ENCODE results near the gene HOXC11. TPM values are rescaled to one million over a fixed set of nuclear protein-coding genes. Genes with fewer than 3 reads are reported as not detected.

Gene HOXC11
- total RNA-seq, 4 donors from 2014 or later, result not detected

DNA sequence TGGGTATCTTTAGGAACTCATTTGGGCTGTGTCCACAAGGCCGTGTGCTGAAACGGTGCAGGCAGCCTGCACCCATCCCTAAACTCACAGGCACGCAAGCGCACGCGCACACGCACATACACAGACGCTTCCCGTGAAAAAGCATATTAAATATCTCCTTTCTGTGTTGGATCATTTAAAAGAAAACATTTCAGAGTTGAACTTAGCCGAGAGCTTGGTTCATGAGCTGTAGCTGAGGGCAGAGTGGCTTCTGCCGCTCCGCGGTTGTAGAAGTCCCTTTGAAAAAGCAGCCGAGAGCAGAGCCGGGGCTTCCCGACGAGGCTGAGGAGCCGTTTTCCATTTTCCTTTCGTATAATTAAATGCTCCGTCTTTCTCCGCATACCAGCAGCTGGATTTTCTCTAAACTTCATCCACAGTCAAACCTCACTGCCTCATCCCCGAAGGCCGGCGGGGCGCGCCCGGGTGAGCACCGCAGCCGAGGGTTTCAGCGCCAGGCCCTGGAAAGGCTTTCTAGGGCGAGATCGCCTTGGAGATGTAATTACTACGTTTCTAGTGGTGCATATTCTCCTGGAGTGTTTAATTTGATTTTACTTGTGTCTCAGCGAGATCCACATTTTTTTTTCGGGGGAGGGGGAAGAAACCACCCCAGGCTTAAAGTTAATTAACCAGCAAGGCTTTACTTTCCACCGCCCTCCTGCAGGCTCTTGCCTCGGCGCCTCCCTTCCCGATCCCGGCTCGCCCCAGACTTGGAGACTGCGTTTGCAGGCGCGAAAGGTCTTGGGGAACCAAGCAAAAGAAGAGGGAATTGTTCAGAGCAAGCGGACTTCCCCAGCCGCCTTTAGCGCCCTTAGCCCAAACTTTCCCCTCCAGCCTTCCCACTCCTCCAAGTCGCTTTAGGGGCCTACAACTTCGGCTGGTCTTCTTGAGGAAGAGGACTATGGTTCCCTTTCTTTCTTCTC is 37.3 kb upstream of the HOXC11 start:
- no peak overlapping the region for H3K27ac ChIP-seq
- TF ChIP-seq EP300 (IDR thresholded peaks at IDR 0.05) (no peak), POLR2A (IDR thresholded peaks at IDR 0.05) (no peak), POLR2AphosphoS5 (IDR thresholded peaks at IDR 0.05) (no peak)
- TF ChIP-seq, protein P1, sequence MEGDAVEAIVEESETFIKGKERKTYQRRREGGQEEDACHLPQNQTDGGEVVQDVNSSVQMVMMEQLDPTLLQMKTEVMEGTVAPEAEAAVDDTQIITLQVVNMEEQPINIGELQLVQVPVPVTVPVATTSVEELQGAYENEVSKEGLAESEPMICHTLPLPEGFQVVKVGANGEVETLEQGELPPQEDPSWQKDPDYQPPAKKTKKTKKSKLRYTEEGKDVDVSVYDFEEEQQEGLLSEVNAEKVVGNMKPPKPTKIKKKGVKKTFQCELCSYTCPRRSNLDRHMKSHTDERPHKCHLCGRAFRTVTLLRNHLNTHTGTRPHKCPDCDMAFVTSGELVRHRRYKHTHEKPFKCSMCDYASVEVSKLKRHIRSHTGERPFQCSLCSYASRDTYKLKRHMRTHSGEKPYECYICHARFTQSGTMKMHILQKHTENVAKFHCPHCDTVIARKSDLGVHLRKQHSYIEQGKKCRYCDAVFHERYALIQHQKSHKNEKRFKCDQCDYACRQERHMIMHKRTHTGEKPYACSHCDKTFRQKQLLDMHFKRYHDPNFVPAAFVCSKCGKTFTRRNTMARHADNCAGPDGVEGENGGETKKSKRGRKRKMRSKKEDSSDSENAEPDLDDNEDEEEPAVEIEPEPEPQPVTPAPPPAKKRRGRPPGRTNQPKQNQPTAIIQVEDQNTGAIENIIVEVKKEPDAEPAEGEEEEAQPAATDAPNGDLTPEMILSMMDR (IDR thresholded peaks at IDR 0.05), result no peak
- peaks cover 0 to 32% (median 12%) of the 10 kb centered on the region in 3 donors for H3K4me1 ChIP-seq
- H3K9me3 ChIP-seq, result no peaks in the 10 kb centered on the region
- H3K4me3 ChIP-seq, result no peak overlapping the region
- WGBS, 2 donors (ENCODE audit: low coverage in 1 of 2), result 6 to 8% methylated on average over 38 to 46 of the region's 49 CpGs
- H3K27me3 ChIP-seq, result peaks cover 100% of the 10 kb centered on the region
- no peaks in the 10 kb centered on the region for H3K36me3 ChIP-seq
- no peak for ATAC-seq

DNA sequence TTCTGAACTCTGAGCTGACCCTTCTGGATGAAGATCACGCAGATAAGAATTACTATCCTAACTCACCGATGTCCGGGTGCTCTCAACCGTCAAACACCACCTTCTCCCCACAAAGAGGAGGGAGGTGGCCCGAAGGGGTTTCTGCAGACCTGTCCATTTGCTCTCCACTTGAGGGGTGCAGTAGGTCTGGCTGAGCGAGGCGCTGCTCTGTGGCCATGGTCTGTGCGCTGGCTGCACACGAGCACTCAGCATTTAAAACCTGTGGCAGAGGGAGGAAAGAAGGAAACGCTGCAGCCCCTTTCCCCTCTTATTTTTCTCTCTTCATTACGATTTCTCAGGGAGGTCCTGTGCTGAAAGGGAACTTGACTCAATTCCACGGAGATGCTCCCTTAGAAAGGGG is 35.8 kb upstream of the HOXC11 start:
- H3K27me3 ChIP-seq, result peaks cover 100% of the 10 kb centered on the region

DNA sequence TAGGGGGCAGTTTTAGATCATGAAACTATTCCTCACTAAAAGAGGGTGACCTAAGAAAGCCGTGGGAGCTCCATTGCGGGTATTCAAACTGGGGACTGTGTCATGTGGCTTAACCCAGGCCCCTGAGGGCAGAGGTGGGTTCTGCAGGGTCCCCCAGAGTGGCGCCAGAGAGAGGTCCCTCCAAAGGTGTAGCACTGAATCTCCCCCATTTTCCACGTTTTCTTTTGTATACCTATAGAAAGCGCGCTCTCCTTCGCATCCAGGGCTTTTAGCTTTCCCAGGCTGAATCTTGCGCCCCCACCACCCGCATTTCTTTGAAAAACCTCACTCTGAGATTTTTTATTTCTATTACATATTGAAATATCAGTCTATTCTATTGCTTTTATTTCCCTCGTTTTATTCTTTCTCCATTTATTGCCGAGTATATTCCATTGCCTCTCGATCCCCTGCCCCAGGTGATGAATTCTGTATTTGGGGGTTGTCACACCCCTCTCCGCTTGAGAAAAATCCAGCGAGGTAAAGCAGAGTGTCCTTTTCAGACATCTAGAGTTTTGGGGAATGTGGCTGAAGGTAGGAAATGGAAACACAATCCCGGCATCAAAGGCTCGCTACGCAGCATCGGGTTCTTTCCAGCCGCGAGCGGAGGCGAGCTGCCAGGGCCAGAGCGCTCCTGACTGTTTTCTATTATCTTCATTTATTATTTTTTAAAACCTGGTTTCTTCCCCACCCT is 35.2 kb upstream of the HOXC11 start:
- no peak for ATAC-seq
- WGBS, 2 donors (ENCODE audit: low coverage in 1 of 2), result 13 to 17% methylated on average over 19 to 23 of the region's 23 CpGs
- Histone ChIP-seq H3K36me3 (no peaks in the 10 kb centered on the region), H3K4me1 (peaks cover 0 to 32% (median 12%) of the 10 kb centered on the region in 3 donors), H3K4me3 (no peak overlapping the region), H3K27ac (no peak overlapping the region), H3K9me3 (no peaks in the 10 kb centered on the region), H3K27me3 (peaks cover 100% of the 10 kb centered on the region)
- TF ChIP-seq POLR2A (IDR thresholded peaks at IDR 0.05) (no peak), POLR2AphosphoS5 (IDR thresholded peaks at IDR 0.05) (no peak), EP300 (IDR thresholded peaks at IDR 0.05) (no peak)
- TF ChIP-seq, protein P1 (IDR thresholded peaks at IDR 0.05), result no peak

More for the DNA sequence above, 35.8 kb upstream of the HOXC11 start:
- peaks cover 0 to 32% (median 12%) of the 10 kb centered on the region in 3 donors for H3K4me1 ChIP-seq
- WGBS, 2 donors (ENCODE audit: low coverage in 1 of 2), result 15 to 20% methylated on average over 1 to 8 of the region's 12 CpGs
- ATAC-seq, result no peak
- no peaks in the 10 kb centered on the region for H3K36me3 ChIP-seq
- H3K27ac ChIP-seq, result no peak overlapping the region
- TF ChIP-seq POLR2AphosphoS5 (IDR thresholded peaks at IDR 0.05), result no peak
- no peak for TF ChIP-seq POLR2A (IDR thresholded peaks at IDR 0.05)
- TF ChIP-seq, protein P1 (IDR thresholded peaks at IDR 0.05), result no peak
- no peak for TF ChIP-seq EP300 (IDR thresholded peaks at IDR 0.05)
- no peaks in the 10 kb centered on the region for H3K9me3 ChIP-seq
- no peak overlapping the region for H3K4me3 ChIP-seq

DNA sequence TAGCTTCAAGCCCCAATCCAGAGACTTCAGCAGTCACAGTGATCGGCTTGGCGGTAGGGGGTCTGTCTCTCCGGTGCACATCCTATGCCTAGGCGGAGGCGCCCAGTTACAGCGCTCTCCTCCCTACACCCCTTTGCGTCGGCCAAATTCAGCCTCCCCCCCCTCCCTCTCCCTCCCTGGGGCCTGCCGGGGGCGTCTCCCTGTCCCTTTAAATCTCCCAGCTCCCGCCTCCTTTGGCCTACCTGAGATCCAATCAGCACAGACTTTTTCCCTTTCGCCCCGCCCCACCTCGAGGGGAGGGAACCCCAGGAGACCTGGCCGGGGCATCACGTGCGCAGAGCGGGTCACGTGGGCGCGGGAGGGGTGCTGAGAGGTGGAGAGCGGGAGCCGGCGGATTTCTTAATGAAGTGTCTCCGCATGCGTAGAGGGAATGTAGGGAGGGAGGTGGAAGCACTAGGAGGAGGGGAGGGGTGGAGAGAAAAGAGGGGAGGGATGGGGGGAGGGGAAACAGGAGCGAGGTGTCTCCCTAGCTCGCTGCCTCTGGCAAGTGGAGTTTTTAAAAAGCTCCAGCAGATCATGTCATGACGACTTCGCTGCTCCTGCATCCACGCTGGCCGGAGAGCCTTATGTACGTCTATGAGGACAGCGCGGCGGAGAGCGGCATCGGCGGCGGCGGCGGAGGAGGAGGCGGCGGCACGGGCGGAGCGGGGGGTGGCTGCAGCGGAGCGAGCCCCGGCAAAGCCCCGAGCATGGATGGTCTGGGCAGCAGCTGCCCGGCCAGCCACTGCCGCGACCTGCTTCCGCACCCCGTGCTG is 34.4 kb upstream of the HOXC11 start, which contains the start of gene HOXC13:
Gene HOXC13 (plus strand): TSS at position 506 of the 815 bp plus-strand sequence. CDS start 76 bp downstream, at position 582.
- TF ChIP-seq EP300 (IDR thresholded peaks at IDR 0.05), result no peak
- no peak for TF ChIP-seq POLR2AphosphoS5 (IDR thresholded peaks at IDR 0.05)
- TF ChIP-seq POLR2A (IDR thresholded peaks at IDR 0.05), result no peak
- TF ChIP-seq, protein P1 (IDR thresholded peaks at IDR 0.05), result no peak
- Histone ChIP-seq H3K9me3 (no peaks in the 10 kb centered on the region), H3K4me1 (peaks cover 0 to 32% (median 12%) of the 10 kb centered on the region in 3 donors), H3K27me3 (peaks cover 100% of the 10 kb centered on the region), H3K27ac (no peak within 1 kb of the TSS), H3K4me3 (no peak within 1 kb of the TSS), H3K36me3 (no peaks in the 10 kb centered on the region)
- WGBS, 2 donors (ENCODE audit: low coverage in 1 of 2), result 4% methylated on average over 11 to 19 of the region's 56 CpGs
- ATAC-seq, result peak; percentile 10

Data from gastroesophageal sphincter (tissue), 4 donors.